ENCODE data around the gene EVC2. TPM values are rescaled to one million over a fixed set of nuclear protein-coding genes. Genes with fewer than 3 reads are reported as not detected.

The EVC2 gene
- polyA plus RNA-seq, 1 donor from 2014 or later: 0.27 TPM

- no peaks in the 10 kb centered on the region for H3K79me2 ChIP-seq (replicated peaks; ENCODE audit: insufficient read depth, low read length)
- TF ChIP-seq MXI1 (conservative IDR thresholded peaks at IDR 0.05; ENCODE audit: poor library complexity, severe bottlenecking) (no peak), POLR2AphosphoS5 (IDR thresholded peaks at IDR 0.05) (no peak), EP300 (conservative IDR thresholded peaks at IDR 0.05; ENCODE audit: poor library complexity, severe bottlenecking) (no peak), RAD21 (conservative IDR thresholded peaks at IDR 0.05) (no peak), EZH2 (IDR thresholded peaks at IDR 0.05; ENCODE audit: borderline replicate concordance, insufficient read depth, low read length, poor library complexity, severe bottlenecking) (no peak), TAF1 (IDR thresholded peaks at IDR 0.05; ENCODE audit: low read depth) (no peak), SMC3 (conservative IDR thresholded peaks at IDR 0.05; ENCODE audit: poor library complexity) (no peak), CTCF (IDR thresholded peaks at IDR 0.05; ENCODE audit: poor library complexity, severe bottlenecking) (no peak)
- TF ChIP-seq, protein P1, sequence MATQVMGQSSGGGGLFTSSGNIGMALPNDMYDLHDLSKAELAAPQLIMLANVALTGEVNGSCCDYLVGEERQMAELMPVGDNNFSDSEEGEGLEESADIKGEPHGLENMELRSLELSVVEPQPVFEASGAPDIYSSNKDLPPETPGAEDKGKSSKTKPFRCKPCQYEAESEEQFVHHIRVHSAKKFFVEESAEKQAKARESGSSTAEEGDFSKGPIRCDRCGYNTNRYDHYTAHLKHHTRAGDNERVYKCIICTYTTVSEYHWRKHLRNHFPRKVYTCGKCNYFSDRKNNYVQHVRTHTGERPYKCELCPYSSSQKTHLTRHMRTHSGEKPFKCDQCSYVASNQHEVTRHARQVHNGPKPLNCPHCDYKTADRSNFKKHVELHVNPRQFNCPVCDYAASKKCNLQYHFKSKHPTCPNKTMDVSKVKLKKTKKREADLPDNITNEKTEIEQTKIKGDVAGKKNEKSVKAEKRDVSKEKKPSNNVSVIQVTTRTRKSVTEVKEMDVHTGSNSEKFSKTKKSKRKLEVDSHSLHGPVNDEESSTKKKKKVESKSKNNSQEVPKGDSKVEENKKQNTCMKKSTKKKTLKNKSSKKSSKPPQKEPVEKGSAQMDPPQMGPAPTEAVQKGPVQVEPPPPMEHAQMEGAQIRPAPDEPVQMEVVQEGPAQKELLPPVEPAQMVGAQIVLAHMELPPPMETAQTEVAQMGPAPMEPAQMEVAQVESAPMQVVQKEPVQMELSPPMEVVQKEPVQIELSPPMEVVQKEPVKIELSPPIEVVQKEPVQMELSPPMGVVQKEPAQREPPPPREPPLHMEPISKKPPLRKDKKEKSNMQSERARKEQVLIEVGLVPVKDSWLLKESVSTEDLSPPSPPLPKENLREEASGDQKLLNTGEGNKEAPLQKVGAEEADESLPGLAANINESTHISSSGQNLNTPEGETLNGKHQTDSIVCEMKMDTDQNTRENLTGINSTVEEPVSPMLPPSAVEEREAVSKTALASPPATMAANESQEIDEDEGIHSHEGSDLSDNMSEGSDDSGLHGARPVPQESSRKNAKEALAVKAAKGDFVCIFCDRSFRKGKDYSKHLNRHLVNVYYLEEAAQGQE (IDR thresholded peaks at IDR 0.05; ENCODE audit: borderline replicate concordance): no peak
- H3K9me3 ChIP-seq (ENCODE audit: low read length): no peaks in the 10 kb centered on the region
- H3K9ac ChIP-seq (ENCODE audit: low read length): no peak overlapping the region
- H3K9me2 ChIP-seq (ENCODE audit: insufficient read depth, low read length): no peaks in the 10 kb centered on the region
- H3K27ac ChIP-seq (ENCODE audit: low read length): no peak overlapping the region
- no peaks in the 10 kb centered on the region for H3K36me3 ChIP-seq (ENCODE audit: insufficient read depth, low read length)
- H3K4me2 ChIP-seq (ENCODE audit: low read length): no peak overlapping the region
- H4K20me1 ChIP-seq (ENCODE audit: insufficient read depth): no peaks in the 10 kb centered on the region
- H3F3A ChIP-seq (ENCODE audit: insufficient read depth, low read length, poor library complexity, severe bottlenecking): no peaks in the 10 kb centered on the region
- H3K4me3 ChIP-seq (ENCODE audit: low read length): no peak overlapping the region
- no peaks in the 10 kb centered on the region for H3K27me3 ChIP-seq (ENCODE audit: insufficient read depth, low read depth, low read length)
- no peak overlapping the region for H2AFZ ChIP-seq (ENCODE audit: low read depth, low read length)
Observed at GRCh38 chr4:5615496-5616075, 92.8 kb downstream of the EVC2 start.

DNA sequence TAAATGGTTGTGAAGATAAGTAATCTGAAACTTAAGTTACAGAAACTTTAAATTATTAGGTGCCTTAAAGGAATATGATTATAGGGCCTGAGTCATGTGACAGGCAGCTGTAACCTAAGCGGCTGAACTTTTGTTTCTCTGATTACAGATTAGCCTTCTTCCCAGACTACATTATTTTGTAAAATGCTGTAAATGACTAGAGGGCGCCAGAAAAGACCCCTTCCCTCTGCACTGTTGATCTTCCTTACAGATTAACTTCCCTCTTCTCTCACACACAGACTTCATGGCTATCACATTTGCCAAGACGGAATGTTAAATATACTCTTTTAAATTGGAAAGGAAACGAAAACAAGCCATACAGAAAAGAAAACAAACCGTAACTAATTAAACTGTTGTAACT lies 96.6 kb downstream of the EVC2 start:
- Histone ChIP-seq H3F3A (ENCODE audit: insufficient read depth, low read length, poor library complexity, severe bottlenecking) (no peaks in the 10 kb centered on the region), H3K9ac (ENCODE audit: low read length) (no peak overlapping the region), H3K27ac (ENCODE audit: low read length) (no peak overlapping the region), H3K27me3 (ENCODE audit: insufficient read depth, low read depth, low read length) (no peaks in the 10 kb centered on the region), H3K4me3 (ENCODE audit: low read length) (no peak overlapping the region), H2AFZ (ENCODE audit: low read depth, low read length) (no peak overlapping the region), H3K9me2 (ENCODE audit: insufficient read depth, low read length) (no peaks in the 10 kb centered on the region), H3K9me3 (ENCODE audit: low read length) (no peaks in the 10 kb centered on the region), H3K79me2 (replicated peaks; ENCODE audit: insufficient read depth, low read length) (no peaks in the 10 kb centered on the region), H4K20me1 (ENCODE audit: insufficient read depth) (no peaks in the 10 kb centered on the region), H3K4me2 (ENCODE audit: low read length) (no peak overlapping the region), H3K36me3 (ENCODE audit: insufficient read depth, low read length) (no peaks in the 10 kb centered on the region)
- TF ChIP-seq CTCF (IDR thresholded peaks at IDR 0.05; ENCODE audit: poor library complexity, severe bottlenecking): peak; percentile 8
- no peak for TF ChIP-seq SMC3 (conservative IDR thresholded peaks at IDR 0.05; ENCODE audit: poor library complexity)
- no peak for TF ChIP-seq MXI1 (conservative IDR thresholded peaks at IDR 0.05; ENCODE audit: poor library complexity, severe bottlenecking)
- TF ChIP-seq EP300 (conservative IDR thresholded peaks at IDR 0.05; ENCODE audit: poor library complexity, severe bottlenecking): no peak
- TF ChIP-seq POLR2AphosphoS5 (IDR thresholded peaks at IDR 0.05): no peak
- TF ChIP-seq EZH2 (IDR thresholded peaks at IDR 0.05; ENCODE audit: borderline replicate concordance, insufficient read depth, low read length, poor library complexity, severe bottlenecking): no peak
- no peak for TF ChIP-seq TAF1 (IDR thresholded peaks at IDR 0.05; ENCODE audit: low read depth)
- TF ChIP-seq, protein P1 (IDR thresholded peaks at IDR 0.05; ENCODE audit: borderline replicate concordance): no peak
